BLaER1 treated with 17β-estradiol and CSF1 and Interleukin-3, amounts not matched to agents 10 nM and 100 nM (cell line): Measurements from ENCODE around the gene ICE2.

Experiments used
- H3K27ac ChIP-seq, 11 experiments: shearing (Covaris generic); formaldehyde crosslinking; 2 replicates each; pipeline ENCODE4 v1.8.1; 2022
- H3K27me3 ChIP-seq, 11 experiments: shearing (Covaris generic); formaldehyde crosslinking; 2 replicates each; pipeline ENCODE4 v1.8.1; 2022
- H3K36me3 ChIP-seq, 11 experiments: shearing (Covaris generic); formaldehyde crosslinking; 2 replicates each; pipeline ENCODE4 v1.8.1; 2022
- H3K4me1 ChIP-seq, 10 experiments: shearing (Covaris generic); formaldehyde crosslinking; 2 replicates each; pipeline ENCODE4 v1.8.1; 2022
- H3K4me2 ChIP-seq, 11 experiments: shearing (Covaris generic); formaldehyde crosslinking; 2 replicates each; pipeline ENCODE4 v1.8.1; 2022
- H3K4me3 ChIP-seq, 10 experiments: shearing (Covaris generic); formaldehyde crosslinking; 2 replicates each; pipeline ENCODE4 v1.8.1; 2022
- H3K9ac ChIP-seq, 11 experiments: shearing (Covaris generic); formaldehyde crosslinking; 2 replicates each; pipeline ENCODE4 v1.8.1; 2022
- H3K9me3 ChIP-seq, 11 experiments: shearing (Covaris generic); formaldehyde crosslinking; replicated peaks in 1 of 11; 2 replicates each; pipeline ENCODE4 v1.8.1; 2022
- H4K20me1 ChIP-seq, 11 experiments: shearing (Covaris generic); formaldehyde crosslinking; 2 replicates each; pipeline ENCODE4 v1.8.1; 2022
- Cebpa-rat ChIP-seq, 11 experiments: shearing (Covaris generic); IDR thresholded peaks; 2 replicates each; pipeline ENCODE4 v1.8.1; 2022

Gene ICE2

DNA sequence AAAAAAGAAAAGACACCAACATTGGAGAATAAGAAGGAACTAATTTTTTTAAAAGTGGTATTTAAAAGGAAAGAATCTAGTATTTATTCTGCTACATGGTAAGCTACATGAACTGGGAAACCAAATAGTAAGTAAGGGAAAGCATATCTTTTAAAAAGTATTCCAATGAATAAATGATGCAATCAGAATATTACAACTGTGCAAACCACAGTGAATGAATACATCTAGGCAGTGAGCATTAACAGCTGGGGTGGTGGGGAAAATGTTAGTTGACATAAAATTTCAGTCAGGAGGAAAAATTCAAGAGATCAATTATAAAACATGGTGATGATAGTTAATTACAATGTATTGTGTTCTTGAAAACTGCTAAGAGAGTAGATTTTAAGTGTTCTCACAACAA lies 16.9 kb downstream of the ICE2 start:
- TF ChIP-seq Cebpa-rat (IDR thresholded peaks at IDR 0.05) = no peak
- H3K27ac ChIP-seq = no peak overlapping the region
- 0 out of 22 replicates have a peak, but pooled peaks cover 0 to 4% (median 0%) of the 10 kb centered on the region in 11 experiments for H4K20me1 ChIP-seq
- H3K4me3 ChIP-seq = no peak overlapping the region
- H3K9me3 ChIP-seq = no peaks in the 10 kb centered on the region
- no peak overlapping the region for H3K4me2 ChIP-seq
- H3K36me3 ChIP-seq = peaks cover 28 to 79% (median 55%) of the 10 kb centered on the region in 11 experiments
- H3K4me1 ChIP-seq = peaks cover 0 to 22% (median 0%) of the 10 kb centered on the region in 10 experiments; a peak in 7 of 20 replicates
- no peaks in the 10 kb centered on the region for H3K27me3 ChIP-seq
- no peak overlapping the region for H3K9ac ChIP-seq

GRCh38 chr15:60460931-60461330 lies 18.0 kb downstream of the ICE2 start:
- TF ChIP-seq Cebpa-rat (IDR thresholded peaks at IDR 0.05) = no peak
- no peaks in the 10 kb centered on the region for H3K27me3 ChIP-seq
- no peaks in the 10 kb centered on the region for H3K9me3 ChIP-seq
- H3K4me1 ChIP-seq = peaks cover 0 to 22% (median 0%) of the 10 kb centered on the region in 10 experiments; a peak in 7 of 20 replicates
- 0 out of 22 replicates have a peak, but pooled peaks cover 0 to 4% (median 0%) of the 10 kb centered on the region in 11 experiments for H4K20me1 ChIP-seq
- H3K36me3 ChIP-seq = peaks cover 22 to 71% (median 44%) of the 10 kb centered on the region in 11 experiments
- H3K27ac ChIP-seq = no peak overlapping the region
- no peak overlapping the region for H3K4me3 ChIP-seq
- H3K9ac ChIP-seq = no peak overlapping the region
- no peak overlapping the region for H3K4me2 ChIP-seq

DNA sequence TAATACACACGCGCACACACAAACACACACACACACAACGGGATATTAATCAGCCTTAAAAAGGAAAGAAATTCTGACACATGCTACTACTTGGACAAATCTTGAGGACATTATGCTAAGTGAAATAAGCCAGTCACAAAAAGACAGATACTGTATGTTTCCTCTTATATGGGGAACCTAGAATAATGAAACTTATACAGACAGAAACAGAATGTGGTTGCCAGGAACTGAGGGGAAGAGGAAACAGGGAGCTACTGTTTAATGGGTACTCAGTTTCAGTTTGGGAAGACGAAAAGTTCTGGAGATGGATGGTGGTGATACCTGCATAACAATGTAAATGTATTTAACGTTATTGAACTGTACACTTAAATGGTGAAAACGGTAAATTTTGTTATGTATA lies 20.2 kb downstream of the ICE2 start:
- Histone ChIP-seq H4K20me1 (0 out of 22 replicates have a peak, but pooled peaks cover 0 to 4% (median 0%) of the 10 kb centered on the region in 11 experiments), H3K27me3 (no peaks in the 10 kb centered on the region), H3K4me1 (peaks cover 0 to 22% (median 0%) of the 10 kb centered on the region in 10 experiments; a peak in 7 of 20 replicates), H3K36me3 (peaks cover 35 to 71% (median 44%) of the 10 kb centered on the region in 11 experiments), H3K9me3 (no peaks in the 10 kb centered on the region), H3K9ac (no peak overlapping the region), H3K4me3 (no peak overlapping the region), H3K4me2 (peak overlapping the region in 4 of 11 experiments; percentile 18 to 80 (median 47); a peak in 7 of 22 replicates), H3K27ac (peak overlapping the region in 2 of 11 experiments; percentile 5 to 41; a peak in 4 of 22 replicates)
- no peak for TF ChIP-seq Cebpa-rat (IDR thresholded peaks at IDR 0.05)

DNA sequence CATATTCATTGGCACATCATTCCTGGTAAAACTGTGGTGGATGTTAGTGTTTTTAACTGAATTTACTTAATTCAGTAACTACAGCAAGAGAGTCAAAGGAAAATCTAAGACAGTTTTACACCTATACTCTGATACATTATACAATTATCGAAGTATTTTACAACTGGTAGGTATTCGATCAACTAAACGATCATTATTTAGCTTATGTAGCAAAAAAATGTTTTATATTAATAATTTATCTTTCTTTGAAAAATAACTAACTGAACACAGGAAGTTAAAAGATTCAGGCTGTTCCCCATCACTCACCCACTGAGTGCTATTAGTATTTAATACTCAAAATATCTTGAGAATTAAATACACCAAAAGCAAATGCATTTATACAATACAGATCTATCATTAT lies 21.0 kb downstream of the ICE2 start:
- Histone ChIP-seq H3K4me3 (no peak overlapping the region), H3K9ac (no peak overlapping the region), H3K9me3 (no peaks in the 10 kb centered on the region), H3K36me3 (peaks cover 32 to 71% (median 44%) of the 10 kb centered on the region in 11 experiments), H3K27ac (no peak overlapping the region; a peak in 1 of 22 replicates), H4K20me1 (0 out of 22 replicates have a peak, but pooled peaks cover 0 to 4% (median 0%) of the 10 kb centered on the region in 11 experiments), H3K4me2 (peak overlapping the region in 2 of 11 experiments; percentile 58 to 80; a peak in 4 of 22 replicates), H3K27me3 (no peaks in the 10 kb centered on the region), H3K4me1 (peaks cover 0 to 22% (median 0%) of the 10 kb centered on the region in 10 experiments; a peak in 7 of 20 replicates)
- TF ChIP-seq Cebpa-rat (IDR thresholded peaks at IDR 0.05) = no peak

- Histone ChIP-seq H3K4me3 (no peak overlapping the region), H3K27me3 (no peaks in the 10 kb centered on the region), H3K9ac (no peak overlapping the region), H3K27ac (no peak overlapping the region), H3K4me2 (no peak overlapping the region), H4K20me1 (no peaks in the 10 kb centered on the region), H3K4me1 (peaks cover 0 to 36% (median 0%) of the 10 kb centered on the region in 10 experiments; a peak in 7 of 20 replicates), H3K9me3 (no peaks in the 10 kb centered on the region), H3K36me3 (peaks cover 34 to 74% (median 50%) of the 10 kb centered on the region in 11 experiments)
- no peak for TF ChIP-seq Cebpa-rat (IDR thresholded peaks at IDR 0.05)
Measured at GRCh38 chr15:60454824-60455223, 24.1 kb downstream of the ICE2 start.

DNA sequence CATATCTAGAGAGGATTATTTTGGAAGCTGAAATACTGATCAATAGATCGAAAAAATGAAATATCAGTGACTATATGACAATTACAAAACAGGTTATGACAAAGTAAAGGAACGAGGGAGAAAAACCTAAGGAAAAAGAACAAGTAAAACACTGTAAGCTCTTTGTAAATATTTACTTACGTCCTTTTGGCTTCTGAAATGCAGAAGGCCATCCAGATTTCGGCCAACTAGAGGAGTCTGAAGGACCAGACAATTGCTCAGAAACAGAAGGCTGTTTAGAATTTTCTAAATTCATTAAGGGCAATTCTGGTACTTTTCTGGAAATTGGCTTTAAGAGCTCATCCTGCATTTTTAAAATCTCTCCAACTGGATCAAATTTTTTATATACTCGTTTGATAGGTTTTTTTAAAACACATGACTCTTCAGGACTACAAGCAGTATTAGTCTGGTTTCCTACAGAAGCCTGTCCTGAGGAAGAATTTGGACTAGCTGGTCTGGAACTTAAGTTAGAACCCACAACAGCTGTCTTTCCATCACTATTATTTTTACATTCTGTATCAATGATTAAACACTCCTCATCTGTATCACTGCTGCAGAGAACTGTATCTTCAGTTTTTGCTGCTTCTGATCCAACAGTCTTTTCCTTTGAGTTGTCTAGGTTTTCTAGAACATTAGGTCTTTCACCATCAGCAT lies 30.1 kb downstream of the ICE2 start:
- Histone ChIP-seq H3K9ac (no peak overlapping the region), H3K9me3 (no peaks in the 10 kb centered on the region), H4K20me1 (peaks cover 0 to 6% (median 0%) of the 10 kb centered on the region in 11 experiments; a peak in 2 of 22 replicates), H3K27ac (no peak overlapping the region), H3K27me3 (no peaks in the 10 kb centered on the region), H3K4me2 (no peak overlapping the region), H3K4me1 (peaks cover 0 to 21% (median 4%) of the 10 kb centered on the region in 10 experiments; a peak in 8 of 20 replicates), H3K36me3 (peaks cover 37 to 77% (median 64%) of the 10 kb centered on the region in 11 experiments; a peak in 21 of 22 replicates), H3K4me3 (no peak overlapping the region)
- TF ChIP-seq Cebpa-rat (IDR thresholded peaks at IDR 0.05) = no peak

DNA sequence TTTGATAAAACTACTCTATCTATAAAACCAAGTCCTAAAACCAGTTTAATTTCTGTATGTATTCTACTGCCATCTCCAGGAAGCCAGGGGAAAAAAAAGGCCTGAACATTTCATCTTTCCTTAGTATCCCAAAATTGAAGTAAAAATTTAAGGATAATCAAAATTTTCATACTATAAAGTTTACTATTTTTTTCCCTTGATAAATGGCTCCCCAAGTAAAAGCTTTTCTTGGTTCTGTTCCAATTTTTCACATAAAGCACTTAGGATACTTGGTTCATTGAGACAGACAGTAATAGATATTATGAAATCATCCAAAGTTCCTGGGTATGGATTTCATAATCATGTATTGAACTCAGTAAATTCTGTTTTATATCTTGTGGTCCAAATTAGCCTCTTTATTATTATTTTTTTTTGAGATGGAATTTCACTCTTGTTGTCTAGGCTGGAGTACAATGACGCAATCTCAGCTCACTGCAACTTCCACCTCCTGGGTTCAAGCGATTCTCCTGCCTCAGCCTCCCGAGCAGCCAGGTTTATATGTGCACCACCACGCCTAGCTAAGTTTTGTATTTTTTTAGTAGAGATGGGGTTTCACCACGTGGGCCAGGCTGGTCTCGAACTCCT lies 34.5 kb downstream of the ICE2 start:
- H4K20me1 ChIP-seq = peaks cover 0 to 8% (median 0%) of the 10 kb centered on the region in 11 experiments; a peak in 2 of 22 replicates
- H3K4me2 ChIP-seq = peak overlapping the region in 1 of 11 experiments; percentile 16; a peak in 1 of 22 replicates
- H3K4me1 ChIP-seq = peaks cover 0 to 12% (median 4%) of the 10 kb centered on the region in 10 experiments; a peak in 7 of 20 replicates
- peaks cover 21 to 60% (median 38%) of the 10 kb centered on the region in 11 experiments for H3K36me3 ChIP-seq
- peak in 7 of 11 experiments; percentile 27 to 71 (median 49); a peak in 7 of 22 replicates for TF ChIP-seq Cebpa-rat (IDR thresholded peaks at IDR 0.05)
- H3K4me3 ChIP-seq = no peak overlapping the region
- H3K27ac ChIP-seq = no peak overlapping the region
- no peaks in the 10 kb centered on the region for H3K9me3 ChIP-seq
- H3K9ac ChIP-seq = no peak overlapping the region
- no peaks in the 10 kb centered on the region for H3K27me3 ChIP-seq

GRCh38 chr15:60442763-60443162 lies 36.2 kb downstream of the ICE2 start:
- Histone ChIP-seq H4K20me1 (peaks cover 0 to 8% (median 0%) of the 10 kb centered on the region in 11 experiments; a peak in 2 of 22 replicates), H3K4me2 (no peak overlapping the region), H3K4me1 (peaks cover 0 to 12% (median 4%) of the 10 kb centered on the region in 10 experiments; a peak in 7 of 20 replicates), H3K36me3 (peaks cover 13 to 60% (median 32%) of the 10 kb centered on the region in 11 experiments; a peak in 20 of 22 replicates), H3K27ac (no peak overlapping the region), H3K9ac (no peak overlapping the region), H3K27me3 (no peaks in the 10 kb centered on the region), H3K9me3 (no peaks in the 10 kb centered on the region), H3K4me3 (no peak overlapping the region)
- no peak for TF ChIP-seq Cebpa-rat (IDR thresholded peaks at IDR 0.05)
